Measurements from ENCODE around the gene TEX54. TPM values are rescaled to one million over a fixed set of nuclear protein-coding genes. Genes with fewer than 3 reads are reported as not detected.
"Not testable (repeated sequence)": the region's sequence is repeated elsewhere in the genome, so short reads cannot be mapped to it uniquely, and the experiment has no call there.

Gene TEX54
- total RNA-seq (2014; rRNA removed; shearing (Covaris generic)), result not detected in 2 replicates

DNA sequence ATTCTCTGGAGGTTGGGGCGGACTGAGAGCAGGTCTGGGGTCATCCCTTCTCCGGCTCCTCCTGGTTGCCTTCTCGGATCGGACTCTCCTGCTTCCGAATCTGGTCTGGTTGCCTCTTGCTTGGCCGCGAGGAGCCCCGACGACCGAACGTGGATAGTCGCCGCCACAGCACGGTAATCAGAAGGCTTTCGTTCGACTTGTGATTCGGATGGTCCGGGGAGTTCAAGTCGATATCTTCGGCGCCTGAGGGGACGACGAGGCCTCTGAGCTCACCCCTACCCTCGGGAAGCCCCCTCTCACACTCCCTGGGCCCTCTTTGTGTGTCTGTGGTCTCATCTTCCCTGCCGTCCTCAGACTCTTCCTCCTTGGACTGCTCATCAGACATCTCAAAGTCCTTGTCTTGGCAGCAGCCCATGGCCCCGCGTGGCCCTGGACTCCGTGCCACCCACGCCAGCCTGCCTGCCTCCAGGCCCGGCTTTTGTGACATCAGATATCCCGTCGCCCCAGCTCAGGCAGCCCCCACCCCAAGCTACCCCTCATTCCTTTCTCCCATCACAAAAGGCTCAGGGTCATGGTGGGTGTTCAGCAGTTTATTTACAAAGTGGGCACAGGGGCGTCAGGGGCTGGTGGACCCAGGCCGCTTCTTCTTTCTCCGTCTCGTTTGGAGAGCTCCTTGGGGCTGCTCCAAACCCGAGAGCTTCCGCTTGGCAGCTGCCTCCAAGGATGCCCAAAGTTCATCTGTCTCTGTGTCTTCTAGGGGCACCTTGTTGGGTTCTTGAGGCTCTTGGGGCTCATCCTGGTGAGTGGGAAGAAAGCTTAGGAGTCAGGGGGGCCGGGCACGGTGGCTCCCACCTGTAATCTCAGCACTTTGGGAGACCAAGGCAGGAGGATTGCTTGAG lies at the start of gene TEX54:
Gene TEX54 (minus strand): TSS at position 506 of the 899 bp plus-strand sequence.
- Histone ChIP-seq H3K36me3 (peaks cover 17% of the 10 kb centered on the region), H3K27me3 (no peaks in the 10 kb centered on the region), H3K27ac (peak within 1 kb of the TSS; percentile 75), H3K9me3 (replicated peaks) (no peaks in the 10 kb centered on the region), H3K4me1 (no peaks in the 10 kb centered on the region), H3K4me3 (peak within 1 kb of the TSS; percentile 86)
- DNase-seq, result no peak

DNA sequence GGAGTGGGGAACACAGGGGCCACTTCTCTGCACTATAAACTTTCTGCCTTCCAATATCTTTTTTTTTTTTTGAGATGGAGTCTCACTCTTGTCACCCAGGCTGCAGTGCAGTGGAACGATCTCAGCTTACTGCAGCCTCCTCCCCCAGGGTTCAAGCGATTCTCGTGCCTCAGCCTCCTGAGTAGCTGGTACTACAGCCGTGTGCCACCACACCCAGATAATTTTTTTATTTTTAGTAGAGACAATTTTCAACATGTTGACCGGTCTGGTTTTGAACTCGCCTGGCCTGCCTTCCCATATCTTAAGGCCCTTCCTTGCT lies 49.7 kb upstream of the TEX54 start:
- H3K36me3 ChIP-seq, result peaks cover 62% of the 10 kb centered on the region
- no peak for DNase-seq
- H3K27ac ChIP-seq, result peak overlapping the region; percentile 91; the same call in 1 of the 2 replicates
- peak overlapping the region; percentile 96 for H3K4me3 ChIP-seq
- H3K27me3 ChIP-seq, result no peaks in the 10 kb centered on the region
- H3K4me1 ChIP-seq, result peaks cover 20% of the 10 kb centered on the region
- no peaks in the 10 kb centered on the region for H3K9me3 ChIP-seq (replicated peaks)

DNA sequence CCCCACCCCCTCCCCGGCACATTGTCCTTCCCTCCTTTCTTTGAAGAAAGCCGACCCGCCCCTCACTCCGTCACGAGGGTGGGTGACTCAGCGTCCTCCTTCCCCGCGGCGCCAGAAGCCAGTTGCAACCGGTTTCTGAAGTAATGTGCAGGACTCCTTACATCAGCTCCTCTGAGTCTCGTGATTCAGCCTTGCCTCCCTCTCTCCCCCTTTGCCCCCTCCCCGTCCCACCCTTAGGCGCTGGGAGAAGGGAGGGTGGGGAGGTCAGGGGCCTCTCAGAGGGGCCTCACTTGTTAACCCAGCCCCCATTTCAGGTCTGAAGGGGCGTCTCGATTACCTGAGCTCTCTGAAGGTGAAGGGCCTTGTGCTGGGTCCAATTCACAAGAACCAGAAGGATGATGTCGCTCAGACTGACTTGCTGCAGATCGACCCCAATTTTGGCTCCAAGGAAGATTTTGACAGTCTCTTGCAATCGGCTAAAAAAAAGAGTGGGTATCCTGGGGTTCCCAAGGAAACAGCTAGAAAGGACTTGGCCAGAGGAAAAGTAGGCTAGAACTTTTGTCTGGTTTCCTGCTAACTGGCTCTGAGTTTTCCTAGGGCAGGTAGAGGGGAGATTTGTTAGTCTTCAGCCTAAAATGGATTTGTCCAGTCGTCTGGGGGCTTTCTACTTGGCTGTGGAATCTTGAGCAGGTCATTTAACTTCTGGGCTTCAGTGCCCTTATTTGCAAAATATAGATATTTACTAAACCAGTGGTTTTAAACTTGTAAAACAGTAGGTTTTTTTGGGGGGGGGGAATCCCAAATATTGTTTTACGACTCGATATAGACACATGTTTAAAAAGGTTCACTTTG lies 49.2 kb upstream of the TEX54 start:
- Histone ChIP-seq H3K27me3 (no peaks in the 10 kb centered on the region), H3K9me3 (replicated peaks) (no peaks in the 10 kb centered on the region), H3K4me3 (peak overlapping the region; percentile 96), H3K36me3 (peaks cover 61% of the 10 kb centered on the region), H3K4me1 (peaks cover 20% of the 10 kb centered on the region), H3K27ac (peak overlapping the region; percentile 91)
- DNase-seq, result peak; percentile 88 to 90

- Histone ChIP-seq H3K27me3 (no peaks in the 10 kb centered on the region), H3K27ac (peak within 1 kb of the TSS; percentile 91), H3K36me3 (peaks cover 56% of the 10 kb centered on the region), H3K4me1 (peaks cover 20% of the 10 kb centered on the region), H3K4me3 (peak within 1 kb of the TSS; percentile 96), H3K9me3 (replicated peaks) (no peaks in the 10 kb centered on the region)
- peak; percentile 81 to 85 for DNase-seq
These were observed 48.4 kb upstream of the TEX54 start, which contains the start of gene SLC3A2 for GRCh38 chr11:62880803-62881578. TSS of gene SLC3A2 (plus strand) at chr11:62880896. CDS start at chr11:62881024, 128 bp downstream.

DNA sequence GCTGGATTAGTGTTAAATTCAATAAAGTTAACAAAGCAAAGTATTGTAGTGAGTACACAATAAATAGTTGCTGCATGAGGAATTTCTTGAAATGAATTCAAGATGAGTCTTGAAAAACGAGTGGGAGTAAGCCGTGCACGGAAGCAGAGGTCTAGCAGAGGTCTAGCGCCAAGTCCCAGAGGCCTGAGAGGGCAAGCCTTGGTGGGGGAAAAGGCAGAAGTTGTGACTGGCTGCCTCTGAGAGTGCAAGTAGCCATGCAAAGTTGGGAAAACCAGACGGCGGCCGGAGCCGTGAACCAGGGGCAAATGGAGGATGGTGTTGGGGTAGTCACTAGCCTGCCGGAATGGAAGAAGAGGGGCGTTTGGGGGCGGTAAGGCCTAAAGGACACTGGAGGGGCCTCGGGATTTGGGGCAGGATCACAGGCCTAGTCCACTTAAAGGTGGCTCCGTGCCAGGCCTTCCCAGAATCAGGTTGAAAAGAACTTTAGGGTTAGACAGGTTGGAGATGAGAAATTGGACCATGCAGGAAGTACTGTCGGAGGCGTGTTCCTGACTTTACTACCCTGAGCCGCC lies 47.7 kb upstream of the TEX54 start:
- Histone ChIP-seq H3K9me3 (replicated peaks) (no peaks in the 10 kb centered on the region), H3K27ac (peak overlapping the region; percentile 91), H3K36me3 (peaks cover 49% of the 10 kb centered on the region), H3K27me3 (no peaks in the 10 kb centered on the region), H3K4me3 (peak overlapping the region; percentile 96), H3K4me1 (peaks cover 20% of the 10 kb centered on the region)
- no peak for DNase-seq

- H3K9me3 ChIP-seq (replicated peaks), result no peaks in the 10 kb centered on the region
- H3K27me3 ChIP-seq, result no peaks in the 10 kb centered on the region
- H3K36me3 ChIP-seq, result peaks cover 42% of the 10 kb centered on the region
- H3K4me3 ChIP-seq, result no peak overlapping the region; the same call in 1 of the 2 replicates
- DNase-seq, result no peak
- peaks cover 20% of the 10 kb centered on the region for H3K4me1 ChIP-seq
- H3K27ac ChIP-seq, result no peak overlapping the region
These were observed 46.8 kb upstream of the TEX54 start for GRCh38 chr11:62879235-62879978.

GRCh38 chr11:62876712-62877111 lies 44.1 kb upstream of the TEX54 start:
- H3K27ac ChIP-seq, result no peak overlapping the region
- H3K9me3 ChIP-seq (replicated peaks), result no peaks in the 10 kb centered on the region
- H3K4me1 ChIP-seq, result peaks cover 8% of the 10 kb centered on the region
- H3K27me3 ChIP-seq, result no peaks in the 10 kb centered on the region
- H3K4me3 ChIP-seq, result no peak overlapping the region
- H3K36me3 ChIP-seq, result peaks cover 17% of the 10 kb centered on the region
- no peak for DNase-seq

GRCh38 chr11:62875698-62876478 lies 43.2 kb upstream of the TEX54 start:
- Histone ChIP-seq H3K4me3 (no peak overlapping the region), H3K27me3 (no peaks in the 10 kb centered on the region), H3K9me3 (replicated peaks) (no peaks in the 10 kb centered on the region), H3K36me3 (peaks cover 19% of the 10 kb centered on the region), H3K27ac (no peak overlapping the region), H3K4me1 (peaks cover 8% of the 10 kb centered on the region)
- DNase-seq, result no peak

DNA sequence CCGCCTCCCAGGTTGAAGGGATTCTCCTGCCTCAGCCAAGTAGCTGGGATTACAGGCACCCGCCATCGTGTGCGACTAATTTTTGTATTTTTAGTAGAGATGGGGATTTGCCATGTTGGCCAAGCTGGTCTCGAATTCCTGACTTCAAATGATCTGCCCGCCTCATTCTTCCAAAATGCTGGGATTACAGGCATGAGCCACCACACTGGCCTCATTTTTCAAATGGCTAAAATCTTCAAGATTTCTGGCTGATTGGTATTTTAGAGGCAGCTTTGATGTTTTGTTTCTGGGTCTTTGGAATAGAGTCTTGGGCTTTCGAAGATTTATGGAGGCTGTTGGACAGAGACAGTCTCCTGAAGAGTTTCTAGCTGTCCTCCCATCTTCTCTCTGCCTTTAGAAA lies 42.2 kb upstream of the TEX54 start:
- Histone ChIP-seq H3K27ac (no peak overlapping the region), H3K9me3 (replicated peaks) (no peaks in the 10 kb centered on the region), H3K4me1 (peaks cover 3% of the 10 kb centered on the region), H3K4me3 (no peak overlapping the region), H3K36me3 (peaks cover 25% of the 10 kb centered on the region), H3K27me3 (no peaks in the 10 kb centered on the region)
- no peak for DNase-seq

DNA sequence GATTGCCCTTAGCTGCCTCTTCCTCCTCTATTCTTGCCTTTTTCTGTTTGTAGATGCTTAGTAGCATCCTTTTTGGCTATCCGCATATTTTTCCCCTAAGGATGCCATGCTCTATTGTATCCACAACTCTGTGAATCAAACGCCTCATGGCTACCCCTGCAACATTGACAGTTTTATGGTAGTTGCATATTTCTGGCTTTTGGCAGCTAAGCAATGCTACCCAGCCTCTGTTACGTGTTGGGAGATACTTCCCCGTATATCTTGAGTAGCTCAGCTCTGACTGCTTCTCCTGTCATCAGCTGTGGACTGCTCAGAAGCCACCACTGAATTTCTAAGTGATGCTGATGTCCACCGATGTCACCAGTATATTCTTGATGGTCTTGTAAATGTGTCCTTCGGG lies 33.0 kb upstream of the TEX54 start:
- Histone ChIP-seq H3K27me3 (no peaks in the 10 kb centered on the region), H3K4me1 (no peaks in the 10 kb centered on the region), H3K36me3 (peaks cover 11% of the 10 kb centered on the region; the same call in 1 of the 2 replicates), H3K27ac (no peak overlapping the region), H3K9me3 (replicated peaks) (no peaks in the 10 kb centered on the region), H3K4me3 (no peak overlapping the region)
- no peak for DNase-seq

DNA sequence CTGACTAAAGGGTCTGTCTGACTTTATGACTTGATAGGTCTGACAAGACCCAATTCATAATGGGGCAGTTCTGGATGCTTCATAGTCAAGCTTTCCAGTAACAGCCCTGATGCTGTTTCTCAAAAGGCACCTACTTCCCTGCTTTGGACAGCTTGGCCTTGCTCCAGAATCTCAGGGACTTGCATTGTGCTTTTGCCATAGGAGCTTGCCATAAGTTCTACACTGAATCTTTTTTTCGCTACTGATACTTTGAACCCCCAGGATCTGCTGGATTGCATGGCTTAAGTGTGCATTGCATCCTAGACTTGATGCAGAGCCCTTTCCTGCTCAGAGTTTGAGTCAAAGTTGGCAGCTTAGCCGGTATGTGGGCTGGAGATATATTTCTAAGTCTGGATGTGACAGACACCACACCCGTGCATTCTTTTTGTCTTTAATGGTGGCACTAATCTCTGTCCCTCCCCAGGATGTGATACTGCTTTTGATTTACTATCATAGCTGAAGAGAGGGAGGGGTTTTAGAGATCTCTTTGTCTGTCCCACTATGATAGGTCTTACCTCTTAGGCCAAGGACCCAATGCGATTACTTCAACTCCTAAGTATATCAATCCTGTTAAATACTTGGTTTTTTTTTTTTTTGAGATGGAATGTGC lies 31.2 kb upstream of the TEX54 start:
- H3K9me3 ChIP-seq (replicated peaks), result no peaks in the 10 kb centered on the region
- no peaks in the 10 kb centered on the region for H3K27me3 ChIP-seq
- no peaks in the 10 kb centered on the region for H3K4me1 ChIP-seq
- H3K27ac ChIP-seq, result no peak overlapping the region
- no peak overlapping the region for H3K4me3 ChIP-seq
- H3K36me3 ChIP-seq, result peaks cover 4% of the 10 kb centered on the region; the same call in 1 of the 2 replicates
- no peak for DNase-seq

GRCh38 chr11:62861564-62862192 lies 29.0 kb upstream of the TEX54 start:
- DNase-seq; H3K9me3 ChIP-seq (replicated peaks); H3K4me3 ChIP-seq; H3K27me3 ChIP-seq; H3K27ac ChIP-seq; H3K36me3 ChIP-seq; H3K4me1 ChIP-seq: not testable (repeated sequence)
